DND-41 (cell line): ENCODE data around the gene ECSCR.

ENCODE experiments used
- CTCF ChIP-seq: IDR thresholded peaks from 2 replicates; pipeline ENCODE4 v1.5.1; 2012; ENCODE audit warnings: borderline replicate concordance, low read length, moderate library complexity, mild to moderate bottlenecking; ENCODE audit not compliant: poor library complexity, severe bottlenecking; ENCODE audit errors: extremely low read depth
- EZH2 ChIP-seq: IDR thresholded peaks from 3 replicates; pipeline ENCODE4 v1.6.1; 2012; ENCODE audit warnings: borderline replicate concordance, low read depth, mild to moderate bottlenecking, moderate library complexity, low read length, inconsistent platforms; ENCODE audit not compliant: severe bottlenecking

- no peak for TF ChIP-seq CTCF
- TF ChIP-seq EZH2: no peak
These were observed 26.9 kb downstream of the ECSCR start for GRCh38 chr5:139435676-139436075.
